ENCODE measurements around the gene LGR4.

The LGR4 gene

DNA sequence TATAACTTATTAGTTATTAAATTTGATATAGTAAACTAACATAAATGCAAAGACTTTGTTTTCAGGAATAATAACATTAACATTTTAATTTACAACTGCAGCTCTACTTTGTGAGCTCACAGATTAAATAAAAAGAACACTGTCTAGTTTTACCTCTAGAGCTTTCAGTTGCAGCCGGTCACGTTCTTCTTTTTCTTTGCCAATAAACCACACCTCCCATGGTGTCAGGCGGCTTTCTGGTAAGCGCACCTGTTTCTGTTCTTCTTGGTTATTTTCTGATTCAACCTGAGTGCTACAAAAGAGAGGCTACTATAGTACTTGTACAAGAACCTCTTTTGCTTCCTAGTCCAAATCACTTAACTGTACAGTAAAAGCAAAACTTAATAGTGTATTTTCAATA lies 115.3 kb downstream of the LGR4 start:
- DNase-seq (ENCODE audit: low read depth) = no peak
- TF ChIP-seq, protein P1, sequence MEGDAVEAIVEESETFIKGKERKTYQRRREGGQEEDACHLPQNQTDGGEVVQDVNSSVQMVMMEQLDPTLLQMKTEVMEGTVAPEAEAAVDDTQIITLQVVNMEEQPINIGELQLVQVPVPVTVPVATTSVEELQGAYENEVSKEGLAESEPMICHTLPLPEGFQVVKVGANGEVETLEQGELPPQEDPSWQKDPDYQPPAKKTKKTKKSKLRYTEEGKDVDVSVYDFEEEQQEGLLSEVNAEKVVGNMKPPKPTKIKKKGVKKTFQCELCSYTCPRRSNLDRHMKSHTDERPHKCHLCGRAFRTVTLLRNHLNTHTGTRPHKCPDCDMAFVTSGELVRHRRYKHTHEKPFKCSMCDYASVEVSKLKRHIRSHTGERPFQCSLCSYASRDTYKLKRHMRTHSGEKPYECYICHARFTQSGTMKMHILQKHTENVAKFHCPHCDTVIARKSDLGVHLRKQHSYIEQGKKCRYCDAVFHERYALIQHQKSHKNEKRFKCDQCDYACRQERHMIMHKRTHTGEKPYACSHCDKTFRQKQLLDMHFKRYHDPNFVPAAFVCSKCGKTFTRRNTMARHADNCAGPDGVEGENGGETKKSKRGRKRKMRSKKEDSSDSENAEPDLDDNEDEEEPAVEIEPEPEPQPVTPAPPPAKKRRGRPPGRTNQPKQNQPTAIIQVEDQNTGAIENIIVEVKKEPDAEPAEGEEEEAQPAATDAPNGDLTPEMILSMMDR (conservative IDR thresholded peaks at IDR 0.05; ENCODE audit: low read depth, low read length) = no peak

DNA sequence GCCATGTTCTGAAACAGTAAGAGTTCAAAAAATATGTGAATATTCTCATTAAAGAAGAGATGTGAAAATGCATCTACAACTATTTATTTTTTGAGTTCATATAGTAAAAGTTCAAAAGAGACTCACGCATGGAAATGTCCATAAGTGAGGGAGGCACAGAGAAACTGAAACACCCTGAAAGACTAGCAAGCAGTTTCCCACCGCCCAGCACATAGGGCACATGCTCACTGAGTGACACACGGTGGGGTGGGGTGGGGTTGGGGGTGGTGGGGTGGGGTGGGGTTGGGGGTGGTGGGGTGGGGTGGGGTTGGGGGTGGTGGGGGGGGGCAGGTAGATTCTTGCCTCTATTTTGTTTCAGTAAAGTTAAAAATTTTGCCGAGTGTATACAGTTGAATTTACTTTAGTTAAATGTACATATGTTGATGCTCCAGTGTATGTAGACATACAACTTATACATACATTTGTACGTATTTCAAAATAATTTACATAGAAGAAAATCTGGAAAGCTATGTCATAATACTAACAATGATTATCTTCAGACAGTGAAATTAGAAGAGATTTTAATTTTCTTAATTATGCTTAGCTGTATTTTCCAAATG lies 115.9 kb downstream of the LGR4 start:
- H3K4me3 ChIP-seq (ENCODE audit: low read length) = no peak overlapping the region
- DNase-seq (ENCODE audit: low read depth) = no peak
- TF ChIP-seq, protein P1 (conservative IDR thresholded peaks at IDR 0.05; ENCODE audit: low read depth, low read length) = no peak

More for the DNA sequence above, 115.3 kb downstream of the LGR4 start:
- no peak overlapping the region for H3K4me3 ChIP-seq (ENCODE audit: low read length)

DNA sequence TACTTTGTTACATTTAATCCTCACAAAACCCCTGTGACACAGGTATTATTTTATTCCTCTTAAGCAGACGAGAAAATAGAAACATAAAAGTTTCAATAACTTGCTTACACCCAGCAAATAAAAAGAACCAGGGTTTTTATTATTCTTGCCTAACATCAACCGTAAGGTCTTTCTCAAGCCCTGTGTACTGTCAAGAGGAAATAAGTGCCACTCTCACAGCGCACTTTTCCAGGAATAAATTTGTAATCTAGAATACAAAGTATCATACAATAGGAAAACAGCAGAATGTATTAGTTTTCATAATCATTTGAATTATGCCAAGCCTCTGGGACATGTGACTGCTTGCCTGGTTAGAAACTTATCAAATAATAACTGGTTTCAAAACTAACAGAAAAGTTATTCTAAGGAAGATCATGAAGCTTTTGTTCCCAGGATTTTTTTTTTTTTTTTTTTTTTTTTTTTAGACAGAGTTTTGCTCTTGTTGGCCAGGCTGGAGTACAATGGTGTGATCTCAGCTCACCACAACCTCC lies 117.0 kb downstream of the LGR4 start:
- DNase-seq (ENCODE audit: low read depth) = no peak
- TF ChIP-seq, protein P1 (conservative IDR thresholded peaks at IDR 0.05; ENCODE audit: low read depth, low read length) = no peak
- no peak overlapping the region for H3K4me3 ChIP-seq (ENCODE audit: low read length)

DNA sequence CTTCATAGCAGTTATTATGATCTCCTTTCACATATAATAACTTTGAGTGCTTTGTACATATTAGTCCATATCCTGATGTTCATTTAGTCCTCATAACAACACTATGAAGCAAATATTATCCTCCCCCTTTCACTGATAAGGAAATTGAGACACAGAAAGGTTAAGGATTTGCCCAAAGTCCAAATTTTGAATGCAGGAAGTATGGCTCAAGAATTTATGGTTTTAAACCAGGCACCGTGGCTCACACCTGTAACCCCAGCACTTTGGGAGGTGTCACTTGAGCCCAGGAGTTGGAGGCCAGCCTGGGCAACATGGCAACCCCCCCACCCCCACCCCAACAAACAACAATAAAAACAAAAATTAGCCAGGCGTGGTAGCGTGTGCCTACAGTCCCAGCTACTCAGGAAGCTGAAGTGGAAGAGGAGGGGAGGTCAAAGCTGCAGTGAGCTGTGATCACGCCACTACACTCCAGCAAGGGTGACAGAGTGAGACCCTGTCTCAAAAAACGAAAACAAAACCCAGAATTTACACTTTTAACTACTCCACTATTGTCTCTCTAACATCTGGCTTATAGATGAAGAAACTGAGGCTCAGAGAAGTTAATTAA lies 118.1 kb downstream of the LGR4 start:
- DNase-seq (ENCODE audit: low read depth) = no peak
- TF ChIP-seq, protein P1 (conservative IDR thresholded peaks at IDR 0.05; ENCODE audit: low read depth, low read length) = no peak
- no peak overlapping the region for H3K4me3 ChIP-seq (ENCODE audit: low read length)

DNA sequence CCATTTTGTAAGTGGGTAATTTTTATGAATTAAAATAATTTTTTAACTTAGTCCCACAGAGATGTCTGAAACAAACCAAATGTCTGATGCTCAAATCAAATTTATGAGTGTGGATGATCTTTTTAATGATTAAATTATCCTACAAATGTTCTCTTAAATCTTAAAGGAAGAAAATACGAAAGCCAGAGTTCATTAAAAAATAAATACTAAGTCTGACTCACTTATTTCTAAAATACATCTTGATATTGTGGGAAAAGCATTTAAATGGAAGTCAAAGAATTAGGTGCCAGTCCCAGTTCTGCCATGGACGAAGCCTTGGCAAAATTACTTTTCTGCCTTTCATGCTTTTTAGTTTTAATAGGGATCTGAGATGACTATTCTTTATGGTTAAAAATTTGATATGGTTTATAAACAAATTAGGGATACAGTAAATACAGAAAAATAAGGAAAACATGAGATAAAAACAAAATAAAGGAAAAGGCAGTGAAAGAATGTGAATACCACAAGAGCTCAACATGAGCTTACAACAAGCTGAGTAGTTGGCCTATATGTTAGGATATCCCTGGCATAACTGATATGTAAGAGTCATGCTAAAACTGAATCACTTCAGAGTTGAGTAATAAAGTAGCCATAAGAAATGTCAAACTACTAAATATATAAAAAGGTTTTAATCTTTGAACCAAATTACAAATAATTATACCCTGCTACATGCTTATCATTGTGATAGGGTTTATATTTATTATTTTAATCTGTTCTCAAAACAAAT lies 118.8 kb downstream of the LGR4 start:
- H3K4me3 ChIP-seq (ENCODE audit: low read length) = no peak overlapping the region
- no peak for DNase-seq (ENCODE audit: low read depth)
- TF ChIP-seq, protein P1 (conservative IDR thresholded peaks at IDR 0.05; ENCODE audit: low read depth, low read length) = no peak

DNA sequence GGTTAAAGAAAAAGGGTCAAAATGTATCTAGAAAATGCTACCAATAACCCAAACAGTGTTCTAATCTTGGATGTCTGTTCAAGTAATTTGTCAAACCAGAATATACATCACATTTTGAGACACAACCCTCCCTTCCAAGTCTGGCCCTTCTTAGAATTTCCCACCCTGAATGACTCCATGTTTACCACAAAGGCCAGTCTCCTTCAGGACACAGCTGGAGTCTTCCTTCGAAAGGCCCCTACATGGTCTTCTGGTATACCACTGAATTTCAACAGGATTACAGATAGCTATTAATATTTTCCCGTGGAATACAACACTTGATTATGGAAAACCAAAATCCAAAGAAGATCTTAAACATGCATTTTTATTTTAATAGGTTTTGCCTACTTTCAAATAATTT lies 119.8 kb downstream of the LGR4 start:
- H3K4me3 ChIP-seq (ENCODE audit: low read length) = no peak overlapping the region
- TF ChIP-seq, protein P1 (conservative IDR thresholded peaks at IDR 0.05; ENCODE audit: low read depth, low read length) = no peak
- no peak for DNase-seq (ENCODE audit: low read depth)
